ENCODE results near the gene MED12.
"Not testable (repeated sequence)": the region's sequence is repeated elsewhere in the genome, so short reads cannot be mapped to it uniquely, and the experiment has no call there.

Gene MED12

GRCh38 chrX:71178908-71179307, 60.5 kb downstream of the MED12 start:
- Mint-ChIP-seq H3K27ac (no peak overlapping the region), H3K36me3 (ENCODE audit: low read depth) (peaks cover 35% of the 10 kb centered on the region), H3K27me3 (ENCODE audit: low read depth) (no peaks in the 10 kb centered on the region), H3K9me3 (no peaks in the 10 kb centered on the region), H3K4me3 (no peak overlapping the region), H3K4me1 (ENCODE audit: low read depth) (peaks cover 17% of the 10 kb centered on the region)
- peak; percentile 13 for DNase-seq (ENCODE audit: low spot score)

GRCh38 chrX:71180579-71181265, 62.3 kb downstream of the MED12 start:
- not testable (repeated sequence) for H3K27me3 Mint-ChIP-seq (ENCODE audit: low read depth); DNase-seq (ENCODE audit: low spot score); H3K9me3 Mint-ChIP-seq
- Mint-ChIP-seq H3K4me3 (peak overlapping the region; percentile 48), H3K4me1 (ENCODE audit: low read depth) (peaks cover 21% of the 10 kb centered on the region), H3K36me3 (ENCODE audit: low read depth) (peaks cover 28% of the 10 kb centered on the region), H3K27ac (peak overlapping the region; percentile 62)

GRCh38 chrX:71181558-71181909, 63.1 kb downstream of the MED12 start:
- Mint-ChIP-seq H3K9me3 (no peaks in the 10 kb centered on the region), H3K27ac (peak overlapping the region; percentile 99), H3K36me3 (ENCODE audit: low read depth) (peaks cover 25% of the 10 kb centered on the region), H3K4me1 (ENCODE audit: low read depth) (peaks cover 21% of the 10 kb centered on the region), H3K27me3 (ENCODE audit: low read depth) (no peaks in the 10 kb centered on the region), H3K4me3 (peak overlapping the region; percentile 90)
- peak; percentile 25 for DNase-seq (ENCODE audit: low spot score)

GRCh38 chrX:71181910-71182799, 63.8 kb downstream of the MED12 start:
- Mint-ChIP-seq H3K9me3 (no peaks in the 10 kb centered on the region), H3K4me3 (peak overlapping the region; percentile 90)

GRCh38 chrX:71182871-71183270, 64.5 kb downstream of the MED12 start:
- Mint-ChIP-seq H3K36me3 (ENCODE audit: low read depth) (peaks cover 14% of the 10 kb centered on the region), H3K9me3 (no peaks in the 10 kb centered on the region), H3K27ac (peak overlapping the region; percentile 99), H3K4me3 (peak overlapping the region; percentile 90), H3K4me1 (ENCODE audit: low read depth) (peaks cover 22% of the 10 kb centered on the region), H3K27me3 (ENCODE audit: low read depth) (no peaks in the 10 kb centered on the region)
- no peak for DNase-seq (ENCODE audit: low spot score)

More at GRCh38 chrX:71181910-71182799, 63.8 kb downstream of the MED12 start:
- DNase-seq (ENCODE audit: low spot score), result peak; percentile 84
- H3K36me3 Mint-ChIP-seq (ENCODE audit: low read depth), result peaks cover 20% of the 10 kb centered on the region
- H3K27ac Mint-ChIP-seq, result peak overlapping the region; percentile 99
- H3K4me1 Mint-ChIP-seq (ENCODE audit: low read depth), result peaks cover 22% of the 10 kb centered on the region
- H3K27me3 Mint-ChIP-seq (ENCODE audit: low read depth), result no peaks in the 10 kb centered on the region

GRCh38 chrX:71183341-71183740, 64.9 kb downstream of the MED12 start:
- no peaks in the 10 kb centered on the region for H3K27me3 Mint-ChIP-seq (ENCODE audit: low read depth)
- no peak overlapping the region for H3K4me3 Mint-ChIP-seq
- peaks cover 11% of the 10 kb centered on the region for H3K36me3 Mint-ChIP-seq (ENCODE audit: low read depth)
- H3K27ac Mint-ChIP-seq, result no peak overlapping the region
- H3K4me1 Mint-ChIP-seq (ENCODE audit: low read depth), result peaks cover 22% of the 10 kb centered on the region
- H3K9me3 Mint-ChIP-seq, result no peaks in the 10 kb centered on the region
- DNase-seq (ENCODE audit: low spot score), result no peak

- no peak overlapping the region for H3K4me3 Mint-ChIP-seq
- DNase-seq (ENCODE audit: low spot score), result no peak
Measured at GRCh38 chrX:71184092-71184491, 65.7 kb downstream of the MED12 start.

GRCh38 chrX:71184803-71185495, 66.6 kb downstream of the MED12 start:
- H3K4me3 Mint-ChIP-seq, result no peak overlapping the region
- H3K36me3 Mint-ChIP-seq (ENCODE audit: low read depth), result peaks cover 11% of the 10 kb centered on the region
- peaks cover 16% of the 10 kb centered on the region for H3K4me1 Mint-ChIP-seq (ENCODE audit: low read depth)
- H3K27me3 Mint-ChIP-seq (ENCODE audit: low read depth), result no peaks in the 10 kb centered on the region
- no peaks in the 10 kb centered on the region for H3K9me3 Mint-ChIP-seq
- peak overlapping the region; percentile 55 for H3K27ac Mint-ChIP-seq
- no peak for DNase-seq (ENCODE audit: low spot score)

More at GRCh38 chrX:71184092-71184491, 65.7 kb downstream of the MED12 start:
- Mint-ChIP-seq H3K9me3 (no peaks in the 10 kb centered on the region), H3K4me1 (ENCODE audit: low read depth) (peaks cover 18% of the 10 kb centered on the region), H3K27me3 (ENCODE audit: low read depth) (no peaks in the 10 kb centered on the region), H3K27ac (no peak overlapping the region), H3K36me3 (ENCODE audit: low read depth) (peaks cover 11% of the 10 kb centered on the region)

- Mint-ChIP-seq H3K27me3 (ENCODE audit: low read depth) (no peaks in the 10 kb centered on the region), H3K4me3 (no peak overlapping the region), H3K9me3 (no peaks in the 10 kb centered on the region), H3K36me3 (ENCODE audit: low read depth) (peaks cover 14% of the 10 kb centered on the region), H3K27ac (peak overlapping the region; percentile 67), H3K4me1 (ENCODE audit: low read depth) (peaks cover 15% of the 10 kb centered on the region)
- no peak for DNase-seq (ENCODE audit: low spot score)
Measured at GRCh38 chrX:71191248-71191647, 72.9 kb downstream of the MED12 start.

Measured in T-helper 2 cell treated with Interferon-gamma antibody and Interleukin-4, amounts not matched to agents 5 μg/mL and 100 μg/mL, for 36 hours (primary cell).